Hepatocyte (in vitro differentiated cells): ENCODE measurements around the gene SART1.

ENCODE experiments used
- CTCF ChIP-seq: fragments of 200-600 bp; sonication (generic); IDR thresholded peaks from 2 replicates; pipeline ENCODE4 v1.5.1; 2016; ENCODE audit warnings: antibody characterized with exemption, mild to moderate bottlenecking; ENCODE audit not compliant: poor library complexity
- EZH2 ChIP-seq: fragments of 200-600 bp; sonication (generic); IDR thresholded peaks from 2 replicates; pipeline ENCODE4 v1.6.1; 2016; ENCODE audit warnings: antibody characterized with exemption, mild to moderate bottlenecking, borderline replicate concordance

GRCh38 chr11:65912845-65913244 is 48.7 kb upstream of the SART1 start:
- no peak for TF ChIP-seq EZH2
- no peak for TF ChIP-seq CTCF
